Keratinocyte (primary cell): ENCODE data around the gene ADGRL3.

ENCODE experiments used
- CTCF ChIP-seq, 3 experiments: IDR thresholded peaks in 1 of 3; conservative IDR thresholded peaks in 1 of 3; optimal IDR thresholded peaks in 1 of 3; 2 replicates in 2 of 3; 3 replicates in 1 of 3; pipeline versions ENCODE3 to v1.5.1; 2011; ENCODE audit warnings: low read length in 3 of 3, mild to moderate bottlenecking in 3 of 3, moderate library complexity in 2 of 3, control low read depth in 1 of 3, inconsistent platforms in 1 of 3; ENCODE audit not compliant: insufficient read depth in 2 of 3; ENCODE audit errors: extremely low read depth in 1 of 3
- EZH2 ChIP-seq: IDR thresholded peaks from one replicate; pipeline ENCODE4 v1.6.1; 2012; ENCODE audit warnings: inconsistent platforms, mild to moderate bottlenecking, low read length, moderate library complexity

DNA sequence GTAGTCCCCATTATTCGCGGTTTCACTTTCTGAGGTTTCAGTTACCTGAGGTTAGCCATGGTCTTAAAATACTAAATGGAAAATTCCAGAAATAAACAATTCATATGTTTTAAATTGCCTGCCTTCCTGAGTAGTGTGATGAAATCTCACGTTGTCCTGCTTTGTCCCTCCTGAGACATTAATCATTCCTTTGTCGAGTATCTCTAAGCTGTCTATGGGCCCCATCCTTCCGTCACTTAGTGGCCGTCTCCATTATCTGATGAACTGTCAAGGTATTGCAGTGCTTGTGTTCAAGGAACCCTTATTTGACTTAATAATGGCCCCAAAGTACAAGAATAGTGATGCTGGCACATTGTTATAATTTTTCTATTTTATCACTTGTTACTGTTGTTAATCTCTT is 94.8 kb downstream of the ADGRL3 start:
- TF ChIP-seq CTCF (optimal IDR thresholded peaks at IDR 0.05 in 1 of 3, IDR thresholded peaks at IDR 0.05 in 1 of 3, conservative IDR thresholded peaks at IDR 0.05 in 1 of 3; ENCODE audit: extremely low read depth in 1 of 3, insufficient read depth in 2 of 3, low read length in 3 of 3) (no peak), EZH2 (no peak)
